Gastroesophageal sphincter (tissue), 4 donors: Measurements from ENCODE around the gene SDK1. TPM values are rescaled to one million over a fixed set of nuclear protein-coding genes. Genes with fewer than 3 reads are reported as not detected.

Experiments used
- ATAC-seq: fragments of 150-250 bp; one replicate; pipeline ENCODE4 v1.9.1; 2016; ENCODE audit warnings: mild to moderate bottlenecking, moderate library complexity
- H3K27ac ChIP-seq, 4 donors: fragments of 200-600 bp; sonication (generic) in 3 of 4; 1 replicate in 3 of 4; 2 replicates in 1 of 4; pipeline ENCODE4 v1.5.1; 2016 to 2019
- H3K27me3 ChIP-seq: fragments of 200-600 bp; sonication (generic); one replicate; pipeline ENCODE4 v1.5.1; 2019
- H3K36me3 ChIP-seq, 2 donors: fragments of 200-600 bp; sonication (generic); one replicate each; pipeline ENCODE4 v1.5.1; 2019; ENCODE audit warnings: control low read depth in 1 of 2
- H3K4me1 ChIP-seq, 3 donors: fragments of 200-600 bp; sonication (generic); 1 replicate in 2 of 3; 2 replicates in 1 of 3; pipeline ENCODE4 v1.5.1; 2016 to 2019; ENCODE audit warnings: control low read depth in 2 of 3
- H3K4me3 ChIP-seq, 2 donors: fragments of 200-600 bp; sonication (generic); one replicate each; pipeline ENCODE4 v1.5.1; 2019; ENCODE audit warnings: mild to moderate bottlenecking in 1 of 2, moderate library complexity in 1 of 2
- H3K9me3 ChIP-seq, 3 donors: fragments of 200-600 bp; sonication (generic); one replicate each; pipeline ENCODE4 v1.5.1; 2017 to 2019; ENCODE audit warnings: control low read depth in 2 of 3
- EP300 ChIP-seq: sonication (generic); formaldehyde crosslinking; IDR thresholded peaks from one replicate; pipeline ENCODE4 v1.6.1; 2017; ENCODE audit warnings: antibody characterized with exemption, mild to moderate bottlenecking
- POLR2A ChIP-seq, 2 donors: fragments of 450-650 bp; IDR thresholded peaks; one replicate each; pipeline ENCODE4 v1.6.1; 2017; ENCODE audit warnings: antibody characterized with exemption in 2 of 2, mild to moderate bottlenecking in 2 of 2, moderate library complexity in 1 of 2
- POLR2AphosphoS5 ChIP-seq: sonication (generic); formaldehyde crosslinking; IDR thresholded peaks from one replicate; pipeline ENCODE4 v1.6.1; 2017; ENCODE audit warnings: antibody characterized with exemption
- WGBS, 2 donors: methylation state at CpG; one replicate each; pipeline ENCODE4 v1.1.5; 2018; ENCODE audit warnings: low coverage in 1 of 2; 5-methylcytosine and 5-hydroxymethylcytosine counted together
- total RNA-seq, 4 donors: library from RNA; depleted of rRNA; stranded (reverse); fragments of >200 nt; gene quantifications; one replicate each; pipeline ENCODE4 v1.1.0, GENCODE V29; 2016
- TF ChIP-seq, protein P1 (sequence below), 4 experiments: fragments of 200-600 bp in 2 of 4; fragments of 450-650 bp in 2 of 4; sonication (generic) in 1 of 4; IDR thresholded peaks; one replicate each; pipeline ENCODE4 v1.5.1; 2017 to 2019; ENCODE audit warnings: antibody characterized with exemption in 4 of 4, mild to moderate bottlenecking in 2 of 4, moderate library complexity in 2 of 4

Gene SDK1
- total RNA-seq, 4 donors from 2014 or later, result 6.1 to 13.6 (median 8.7) TPM

DNA sequence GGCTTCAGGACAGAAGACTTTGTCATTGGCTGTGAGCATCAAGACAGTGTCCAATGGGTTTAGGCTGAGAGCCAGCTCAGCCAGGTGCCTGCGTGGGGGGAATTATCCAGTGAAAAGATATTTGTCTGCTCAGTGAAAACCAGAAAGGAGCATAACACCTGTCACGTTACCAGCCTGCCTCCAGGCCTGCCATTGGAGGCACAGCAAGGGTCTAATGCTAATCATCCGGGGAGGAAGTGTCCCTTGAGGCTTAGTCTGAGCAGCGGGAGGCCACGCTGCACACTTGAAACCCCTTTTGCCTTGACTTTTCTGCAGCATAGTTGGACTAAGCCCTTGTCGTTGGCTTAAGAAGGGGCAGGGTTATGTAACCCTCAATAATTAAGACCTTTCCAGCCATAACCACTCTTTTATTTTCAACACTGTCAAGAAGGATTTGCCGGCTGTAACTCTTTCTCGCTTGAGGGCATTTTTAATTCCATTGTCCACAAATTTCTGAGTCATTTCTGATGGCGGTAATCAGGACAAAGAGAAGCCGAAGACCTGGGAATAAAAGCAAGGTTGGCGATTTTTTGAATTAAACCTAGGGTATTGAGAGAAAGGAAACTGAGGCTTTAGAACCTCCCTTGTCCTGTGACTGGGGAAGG, 741.5 kb downstream of the SDK1 start:
- H3K27me3 ChIP-seq, result no peaks in the 10 kb centered on the region
- 72 to 85% methylated on average over 6 to 9 of the region's 11 CpGs for WGBS, 2 donors
- no peaks in the 10 kb centered on the region for H3K36me3 ChIP-seq
- H3K27ac ChIP-seq, result no peak overlapping the region
- TF ChIP-seq POLR2A (IDR thresholded peaks at IDR 0.05) (no peak), EP300 (no peak), POLR2AphosphoS5 (no peak)
- TF ChIP-seq, protein P1, sequence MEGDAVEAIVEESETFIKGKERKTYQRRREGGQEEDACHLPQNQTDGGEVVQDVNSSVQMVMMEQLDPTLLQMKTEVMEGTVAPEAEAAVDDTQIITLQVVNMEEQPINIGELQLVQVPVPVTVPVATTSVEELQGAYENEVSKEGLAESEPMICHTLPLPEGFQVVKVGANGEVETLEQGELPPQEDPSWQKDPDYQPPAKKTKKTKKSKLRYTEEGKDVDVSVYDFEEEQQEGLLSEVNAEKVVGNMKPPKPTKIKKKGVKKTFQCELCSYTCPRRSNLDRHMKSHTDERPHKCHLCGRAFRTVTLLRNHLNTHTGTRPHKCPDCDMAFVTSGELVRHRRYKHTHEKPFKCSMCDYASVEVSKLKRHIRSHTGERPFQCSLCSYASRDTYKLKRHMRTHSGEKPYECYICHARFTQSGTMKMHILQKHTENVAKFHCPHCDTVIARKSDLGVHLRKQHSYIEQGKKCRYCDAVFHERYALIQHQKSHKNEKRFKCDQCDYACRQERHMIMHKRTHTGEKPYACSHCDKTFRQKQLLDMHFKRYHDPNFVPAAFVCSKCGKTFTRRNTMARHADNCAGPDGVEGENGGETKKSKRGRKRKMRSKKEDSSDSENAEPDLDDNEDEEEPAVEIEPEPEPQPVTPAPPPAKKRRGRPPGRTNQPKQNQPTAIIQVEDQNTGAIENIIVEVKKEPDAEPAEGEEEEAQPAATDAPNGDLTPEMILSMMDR (IDR thresholded peaks at IDR 0.05), result no peak
- H3K4me1 ChIP-seq, result no peaks in the 10 kb centered on the region
- ATAC-seq, result no peak
- H3K9me3 ChIP-seq, result no peaks in the 10 kb centered on the region
- no peak overlapping the region for H3K4me3 ChIP-seq

DNA sequence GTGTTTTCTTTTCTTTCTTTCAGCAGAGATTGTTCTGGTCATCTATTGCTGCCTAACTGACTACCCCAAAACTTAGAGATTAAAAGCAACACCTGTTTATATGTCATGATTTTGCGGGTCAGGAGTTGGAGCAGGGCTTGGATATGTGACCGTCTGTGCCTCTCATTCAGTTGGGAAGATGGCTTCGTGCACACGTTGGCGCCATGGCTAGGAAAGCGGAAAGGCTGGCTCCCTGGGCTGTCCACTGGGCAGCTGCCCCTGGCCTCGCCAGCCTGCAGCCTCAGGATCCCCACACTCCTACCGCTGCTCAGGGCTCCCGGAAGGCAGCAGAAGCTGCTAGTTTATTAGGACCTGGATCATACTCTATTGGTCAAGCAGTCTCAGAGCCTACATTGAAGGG, 742.9 kb downstream of the SDK1 start:
- TF ChIP-seq, protein P1 (IDR thresholded peaks at IDR 0.05), result no peak
- TF ChIP-seq EP300 (no peak), POLR2A (IDR thresholded peaks at IDR 0.05) (no peak), POLR2AphosphoS5 (no peak)
- no peak overlapping the region for H3K4me3 ChIP-seq
- no peak overlapping the region for H3K27ac ChIP-seq
- 93 to 100% methylated on average over 2 of the region's 9 CpGs for WGBS, 2 donors
- no peaks in the 10 kb centered on the region for H3K36me3 ChIP-seq
- no peaks in the 10 kb centered on the region for H3K4me1 ChIP-seq
- H3K9me3 ChIP-seq, result no peaks in the 10 kb centered on the region
- no peaks in the 10 kb centered on the region for H3K27me3 ChIP-seq
- ATAC-seq, result no peak

GRCh38 chr7:4045450-4045849, 744.4 kb downstream of the SDK1 start:
- TF ChIP-seq POLR2AphosphoS5 (no peak), EP300 (no peak), POLR2A (IDR thresholded peaks at IDR 0.05) (no peak)
- TF ChIP-seq, protein P1 (IDR thresholded peaks at IDR 0.05), result no peak

DNA sequence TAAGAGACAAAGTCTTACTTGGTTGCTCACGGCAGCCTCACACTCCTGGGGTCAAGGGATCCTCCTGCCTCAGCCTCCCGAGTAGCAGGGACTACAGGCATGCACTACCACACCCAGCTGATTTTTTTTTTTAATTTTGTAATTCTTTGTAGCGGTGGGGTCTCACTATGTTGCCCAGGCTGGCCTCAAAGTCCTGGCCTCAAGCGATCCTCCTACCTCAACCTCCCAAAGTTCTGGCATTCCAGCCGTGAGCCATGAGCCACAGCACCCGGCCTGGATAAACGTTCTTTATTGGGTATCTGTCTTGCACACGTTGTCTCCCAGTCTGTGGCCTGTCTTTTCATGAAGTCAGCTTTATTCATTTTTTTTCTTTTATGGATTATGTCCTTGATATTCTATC, 744.9 kb downstream of the SDK1 start:
- ATAC-seq, result no peak

More at GRCh38 chr7:4045450-4045849, 744.4 kb downstream of the SDK1 start:
- no peaks in the 10 kb centered on the region for H3K4me1 ChIP-seq
- H3K27me3 ChIP-seq, result no peaks in the 10 kb centered on the region
- no peak for ATAC-seq
- no peak overlapping the region for H3K27ac ChIP-seq
- H3K4me3 ChIP-seq, result no peak overlapping the region
- WGBS, 2 donors, result 95 to 99% methylated on average over 8 of the region's 15 CpGs
- H3K36me3 ChIP-seq, result no peaks in the 10 kb centered on the region
- H3K9me3 ChIP-seq, result no peaks in the 10 kb centered on the region

GRCh38 chr7:4048336-4048735, 747.3 kb downstream of the SDK1 start:
- Histone ChIP-seq H3K4me1 (no peaks in the 10 kb centered on the region), H3K27me3 (no peaks in the 10 kb centered on the region), H3K4me3 (no peak overlapping the region), H3K27ac (no peak overlapping the region), H3K36me3 (peaks cover 0 to 3% of the 10 kb centered on the region in 2 donors), H3K9me3 (no peaks in the 10 kb centered on the region)
- TF ChIP-seq POLR2A (IDR thresholded peaks at IDR 0.05) (no peak), EP300 (no peak), POLR2AphosphoS5 (no peak)
- TF ChIP-seq, protein P1 (IDR thresholded peaks at IDR 0.05), result no peak
- ATAC-seq, result no peak
- 92 to 94% methylated on average over 12 to 14 of the region's 14 CpGs for WGBS, 2 donors

More for the DNA sequence above, 744.9 kb downstream of the SDK1 start:
- Histone ChIP-seq H3K4me3 (no peak overlapping the region), H3K36me3 (no peaks in the 10 kb centered on the region), H3K4me1 (no peaks in the 10 kb centered on the region), H3K27ac (no peak overlapping the region), H3K9me3 (no peaks in the 10 kb centered on the region), H3K27me3 (no peaks in the 10 kb centered on the region)
- 87 to 92% methylated on average over 6 to 7 of the region's 8 CpGs for WGBS, 2 donors
- TF ChIP-seq, protein P1 (IDR thresholded peaks at IDR 0.05), result no peak
- TF ChIP-seq POLR2AphosphoS5 (no peak), POLR2A (IDR thresholded peaks at IDR 0.05) (no peak), EP300 (no peak)
